ENCODE measurements around the gene RAMP3. TPM values are rescaled to one million over a fixed set of nuclear protein-coding genes. Genes with fewer than 3 reads are reported as not detected.
A peak's percentile ranks its signal among the peaks of the same experiment; 100 is the strongest.

RAMP3 gene
- polyA plus RNA-seq, 3 donors, result not detected

- no peaks in the 10 kb centered on the region for H4K20me1 ChIP-seq (ENCODE audit: insufficient read depth, low read length)
- intact Hi-C loops (cut with micrococcal nuclease), result loop anchor here (10.0 kb wide), 1 partner anchor 696 kb away; no protein-coding TSS in a partner anchor
- TF ChIP-seq CTCF (IDR thresholded peaks at IDR 0.05), result no peak
- H3K9me3 ChIP-seq (replicated peaks in 1 of 2; ENCODE audit: control insufficient read depth in 1 of 2, insufficient read depth in 1 of 2, low read length in 2 of 2), result peaks cover 0 to 6% of the 10 kb centered on the region in 2 donors
- peaks cover 20 to 41% (median 35%) of the 10 kb centered on the region in 3 donors for H3K27me3 Mint-ChIP-seq (ENCODE audit: low read depth in 3 of 3)
- no peak for DNase-seq
- no peak overlapping the region for H3K9ac ChIP-seq (ENCODE audit: insufficient read depth, low read length, poor library complexity, severe bottlenecking)
- H3K36me3 Mint-ChIP-seq, result no peaks in the 10 kb centered on the region
- 100% methylated on average over 1 of the region's 1 CpG for WGBS (ENCODE audit: insufficient coverage)
- H3K27ac ChIP-seq (ENCODE audit: low read depth in 1 of 2, low read length in 2 of 2), result no peak overlapping the region
- no peak overlapping the region for H2AFZ ChIP-seq (ENCODE audit: insufficient read depth, low read depth, low read length, poor library complexity, severe bottlenecking)
- H3K4me1 Mint-ChIP-seq, result peaks cover 16% of the 10 kb centered on the region
- no peaks in the 10 kb centered on the region for H3K79me2 ChIP-seq (ENCODE audit: insufficient read depth, low read length)
- H3K4me2 ChIP-seq (replicated peaks; ENCODE audit: extremely low read depth, low read length, poor library complexity, severe bottlenecking), result no peak overlapping the region
- peaks cover 12 to 20% of the 10 kb centered on the region in 2 donors for H3K4me1 ChIP-seq (ENCODE audit: control insufficient read depth in 1 of 2, insufficient read depth in 2 of 2, low read length in 2 of 2)
- H3K27me3 ChIP-seq (ENCODE audit: control insufficient read depth in 2 of 2, insufficient read depth in 2 of 2, low read length in 2 of 2), result peaks cover 4 to 32% of the 10 kb centered on the region in 2 donors
- H3K4me3 ChIP-seq (replicated peaks in 1 of 3; ENCODE audit: low read depth in 2 of 3, low read length in 3 of 3), result no peak overlapping the region
- no peaks in the 10 kb centered on the region for H3K36me3 ChIP-seq (replicated peaks in 1 of 2; ENCODE audit: control insufficient read depth in 1 of 2, insufficient read depth in 2 of 2, low read length in 2 of 2)
- H3K27ac Mint-ChIP-seq, result peak overlapping the region in 1 of 7 donors; percentile 2
- peak overlapping the region in 1 of 2 donors; percentile 62 for H3K4me3 Mint-ChIP-seq
- peaks cover 1 to 7% (median 4%) of the 10 kb centered on the region in 7 donors for H3K9me3 Mint-ChIP-seq
These were observed 880 bp downstream of the RAMP3 start for GRCh38 chr7:45158471-45158870.

- peaks cover 15% of the 10 kb centered on the region for H3K4me1 Mint-ChIP-seq
- H3K27me3 Mint-ChIP-seq (ENCODE audit: low read depth in 3 of 3), result peaks cover 24 to 44% (median 37%) of the 10 kb centered on the region in 3 donors
- no peak for TF ChIP-seq CTCF (IDR thresholded peaks at IDR 0.05)
- Histone ChIP-seq H3K4me1 (ENCODE audit: control insufficient read depth in 1 of 2, insufficient read depth in 2 of 2, low read length in 2 of 2) (peaks cover 12 to 20% of the 10 kb centered on the region in 2 donors), H3K36me3 (replicated peaks in 1 of 2; ENCODE audit: control insufficient read depth in 1 of 2, insufficient read depth in 2 of 2, low read length in 2 of 2) (no peaks in the 10 kb centered on the region), H3K9ac (ENCODE audit: insufficient read depth, low read length, poor library complexity, severe bottlenecking) (no peak overlapping the region), H2AFZ (ENCODE audit: insufficient read depth, low read depth, low read length, poor library complexity, severe bottlenecking) (no peak overlapping the region), H3K4me2 (replicated peaks; ENCODE audit: extremely low read depth, low read length, poor library complexity, severe bottlenecking) (no peak overlapping the region), H3K27ac (ENCODE audit: low read depth in 1 of 2, low read length in 2 of 2) (no peak overlapping the region), H4K20me1 (ENCODE audit: insufficient read depth, low read length) (no peaks in the 10 kb centered on the region), H3K27me3 (ENCODE audit: control insufficient read depth in 2 of 2, insufficient read depth in 2 of 2, low read length in 2 of 2) (peaks cover 4 to 32% of the 10 kb centered on the region in 2 donors), H3K79me2 (ENCODE audit: insufficient read depth, low read length) (no peaks in the 10 kb centered on the region), H3K9me3 (replicated peaks in 1 of 2; ENCODE audit: control insufficient read depth in 1 of 2, insufficient read depth in 1 of 2, low read length in 2 of 2) (peaks cover 5 to 10% of the 10 kb centered on the region in 2 donors), H3K4me3 (replicated peaks in 1 of 3; ENCODE audit: low read depth in 2 of 3, low read length in 3 of 3) (no peak overlapping the region)
- peak overlapping the region in 2 of 7 donors; percentile 28 to 33 for H3K27ac Mint-ChIP-seq
- intact Hi-C loops (cut with micrococcal nuclease), result loop anchor here (10.0 kb wide), 1 partner anchor 696 kb away; no protein-coding TSS in a partner anchor
- peaks cover 8 to 15% (median 12%) of the 10 kb centered on the region in 7 donors for H3K9me3 Mint-ChIP-seq
- no peaks in the 10 kb centered on the region for H3K36me3 Mint-ChIP-seq
- WGBS (ENCODE audit: insufficient coverage), result 94% methylated on average over 3 of the region's 4 CpGs
- H3K4me3 Mint-ChIP-seq, result no peak overlapping the region
- DNase-seq, result no peak
These were observed 1.7 kb downstream of the RAMP3 start for GRCh38 chr7:45159296-45159695.
